MV-4-11 (cell line): ENCODE results near the gene CDK2AP2.
"Not testable (repeated sequence)": the region's sequence is repeated elsewhere in the genome, so short reads cannot be mapped to it uniquely, and the experiment has no call there.

Experiments
- DNase-seq: peaks from one replicate; lab custom pipeline; 2025; lab: John Stamatoyannopoulos, UW

The CDK2AP2 gene

GRCh38 chr11:67489885-67490726, 17.9 kb downstream of the CDK2AP2 start:
- DNase-seq = no peak

- no peak for DNase-seq
Measured at GRCh38 chr11:67489203-67489884, 18.6 kb downstream of the CDK2AP2 start.

- no peak for DNase-seq
Measured at GRCh38 chr11:67486481-67487195, 21.3 kb downstream of the CDK2AP2 start.

GRCh38 chr11:67485873-67486361, 22.0 kb downstream of the CDK2AP2 start:
- not testable (repeated sequence) for DNase-seq

GRCh38 chr11:67484847-67485311, 23.1 kb downstream of the CDK2AP2 start:
- DNase-seq = peak; percentile 83

GRCh38 chr11:67483831-67484665, 23.9 kb downstream of the CDK2AP2 start:
- no peak for DNase-seq

- peak; percentile 99 for DNase-seq
Measured at GRCh38 chr11:67482827-67483798, 24.8 kb downstream of the CDK2AP2 start, which contains the start of gene AIP. Gene AIP, plus strand, starts transcription at chr11:67483026. Its CDS starts 133 bp downstream, at chr11:67483159.

GRCh38 chr11:67482275-67482826, 25.6 kb downstream of the CDK2AP2 start:
- DNase-seq = peak; percentile 91

- DNase-seq = not testable (repeated sequence)
Measured at GRCh38 chr11:67477344-67478050, 30.5 kb downstream of the CDK2AP2 start.

GRCh38 chr11:67476692-67477091, 31.3 kb downstream of the CDK2AP2 start:
- not testable (repeated sequence) for DNase-seq

GRCh38 chr11:67472882-67473281, 35.1 kb downstream of the CDK2AP2 start:
- no peak for DNase-seq

- peak; percentile 5 for DNase-seq
Measured at GRCh38 chr11:67470337-67471002, 37.5 kb downstream of the CDK2AP2 start.

- no peak for DNase-seq
Measured at GRCh38 chr11:67469508-67469811, 38.5 kb downstream of the CDK2AP2 start.

GRCh38 chr11:67468759-67469507, 39.0 kb downstream of the CDK2AP2 start, which contains the start of gene TMEM134:
Gene TMEM134, minus strand, starts transcription at chr11:67469251. Its CDS starts 59 bp downstream, at chr11:67469192.
- DNase-seq = peak; percentile 84

GRCh38 chr11:67468456-67468758, 39.6 kb downstream of the CDK2AP2 start:
- no peak for DNase-seq

GRCh38 chr11:67468056-67468455, 39.9 kb downstream of the CDK2AP2 start:
- no peak for DNase-seq

GRCh38 chr11:67466962-67467771, 40.8 kb downstream of the CDK2AP2 start:
- DNase-seq = no peak
